Thyroid gland (tissue), 4 donors: ENCODE results near the gene TCF7. TPM values are rescaled to one million over a fixed set of nuclear protein-coding genes. Genes with fewer than 3 reads are reported as not detected.

Experiments used
- DNase-seq, 2 donors: peaks; one replicate each; pipeline ENCODE4 v3.0.0-alpha.2; 2019
- H3K27ac ChIP-seq, 3 donors: fragments of 200-600 bp; sonication (generic); 1 replicate in 2 of 3; 2 replicates in 1 of 3; pipeline ENCODE4 v1.5.1; 2016 to 2019; ENCODE audit warnings: mild to moderate bottlenecking in 1 of 3, moderate library complexity in 1 of 3
- H3K27me3 ChIP-seq: fragments of 200-600 bp; sonication (generic); one replicate; pipeline ENCODE4 v1.5.1; 2019
- H3K36me3 ChIP-seq, 2 donors: fragments of 200-600 bp; sonication (generic); one replicate each; pipeline ENCODE4 v1.5.1; 2016 to 2019
- H3K4me1 ChIP-seq, 2 donors: fragments of 200-600 bp; sonication (generic); one replicate each; pipeline ENCODE4 v1.5.1; 2017 to 2019
- H3K4me3 ChIP-seq, 3 donors: fragments of 200-600 bp; sonication (generic); replicated peaks in 1 of 3; 1 replicate in 2 of 3; 2 replicates in 1 of 3; pipeline ENCODE4 v1.5.1; 2016; ENCODE audit warnings: mild to moderate bottlenecking in 1 of 3
- H3K9me3 ChIP-seq: fragments of 200-600 bp; sonication (generic); one replicate; pipeline ENCODE4 v1.5.1; 2017
- CTCF ChIP-seq, 6 experiments: fragments of 200-600 bp in 3 of 6; fragments of 450-650 bp in 3 of 6; sonication (generic) in 3 of 6; IDR thresholded peaks; one replicate each; pipeline ENCODE4 v1.5.1; 2016 to 2019; ENCODE audit warnings: antibody characterized with exemption in 6 of 6, mild to moderate bottlenecking in 2 of 6, inconsistent platforms in 1 of 6, moderate library complexity in 1 of 6
- POLR2A ChIP-seq, 2 donors: fragments of 450-650 bp; IDR thresholded peaks; one replicate each; pipeline ENCODE4 v1.6.1; 2017; ENCODE audit warnings: antibody characterized with exemption in 2 of 2, mild to moderate bottlenecking in 2 of 2, moderate library complexity in 1 of 2
- WGBS, 2 donors: methylation state at CpG; one replicate each; pipeline ENCODE4 v1.1.5; 2017; 5-methylcytosine and 5-hydroxymethylcytosine counted together
- intact Hi-C: fragments of 100-400 bp; cut with DNase I; formaldehyde crosslinking; loops from one replicate; pipeline ENCODE4 v1.15.1; 2023
- total RNA-seq, 4 donors: library from RNA; depleted of rRNA; stranded (reverse); fragments of >200 nt; gene quantifications; one replicate each; pipeline ENCODE4 v1.2.3, GENCODE V29; 2016

The TCF7 gene
- total RNA-seq, 4 donors from 2014 or later, result 7.4 to 11.8 (median 8.9) TPM

GRCh38 chr5:134129411-134130238 lies 15.1 kb downstream of the TCF7 start:
- intact Hi-C loops, result no loop called here
- no peak overlapping the region for H3K27ac ChIP-seq
- TF ChIP-seq CTCF (IDR thresholded peaks at IDR 0.05), result no peak
- TF ChIP-seq POLR2A (IDR thresholded peaks at IDR 0.05), result no peak
- no peak overlapping the region for H3K4me3 ChIP-seq
- 74 to 90% methylated on average over 17 to 23 of the region's 25 CpGs for WGBS, 2 donors
- no peaks in the 10 kb centered on the region for H3K9me3 ChIP-seq
- H3K4me1 ChIP-seq, result peaks cover 10 to 29% of the 10 kb centered on the region in 2 donors
- DNase-seq, result no peak
- H3K36me3 ChIP-seq, result peaks cover 0 to 4% of the 10 kb centered on the region in 2 donors
- no peaks in the 10 kb centered on the region for H3K27me3 ChIP-seq

GRCh38 chr5:134130239-134130945 lies 15.9 kb downstream of the TCF7 start:
- peaks cover 8 to 21% of the 10 kb centered on the region in 2 donors for H3K4me1 ChIP-seq
- WGBS, 2 donors, result 74 to 94% methylated on average over 8 of the region's 8 CpGs

GRCh38 chr5:134131165-134131564 lies 16.7 kb downstream of the TCF7 start:
- no peak for TF ChIP-seq POLR2A (IDR thresholded peaks at IDR 0.05)
- no peak for TF ChIP-seq CTCF (IDR thresholded peaks at IDR 0.05)
- peaks cover 0 to 7% of the 10 kb centered on the region in 2 donors for H3K36me3 ChIP-seq
- intact Hi-C loops, result no loop called here

More at GRCh38 chr5:134130239-134130945, 15.9 kb downstream of the TCF7 start:
- intact Hi-C loops, result no loop called here
- no peak overlapping the region for H3K27ac ChIP-seq
- H3K9me3 ChIP-seq, result no peaks in the 10 kb centered on the region
- DNase-seq, result no peak
- no peaks in the 10 kb centered on the region for H3K27me3 ChIP-seq
- H3K4me3 ChIP-seq, result no peak overlapping the region
- TF ChIP-seq CTCF (IDR thresholded peaks at IDR 0.05) (no peak), POLR2A (IDR thresholded peaks at IDR 0.05) (no peak)
- peaks cover 0 to 7% of the 10 kb centered on the region in 2 donors for H3K36me3 ChIP-seq

GRCh38 chr5:134131578-134132350 lies 17.3 kb downstream of the TCF7 start:
- TF ChIP-seq CTCF (IDR thresholded peaks at IDR 0.05), result no peak
- TF ChIP-seq POLR2A (IDR thresholded peaks at IDR 0.05), result no peak
- Histone ChIP-seq H3K4me3 (no peak overlapping the region), H3K27ac (no peak overlapping the region), H3K36me3 (peaks cover 0 to 10% of the 10 kb centered on the region in 2 donors), H3K9me3 (no peaks in the 10 kb centered on the region), H3K4me1 (peaks cover 0 to 10% of the 10 kb centered on the region in 2 donors), H3K27me3 (no peaks in the 10 kb centered on the region)
- DNase-seq, result no peak
- 92 to 98% methylated on average over 6 to 7 of the region's 7 CpGs for WGBS, 2 donors
- intact Hi-C loops, result no loop called here

More at GRCh38 chr5:134131165-134131564, 16.7 kb downstream of the TCF7 start:
- no peaks in the 10 kb centered on the region for H3K9me3 ChIP-seq
- no peak overlapping the region for H3K27ac ChIP-seq
- no peak for DNase-seq
- H3K4me3 ChIP-seq, result no peak overlapping the region
- H3K4me1 ChIP-seq, result peaks cover under 1 to 13% of the 10 kb centered on the region in 2 donors
- WGBS, 2 donors, result 79 to 83% methylated on average over 3 of the region's 3 CpGs
- no peaks in the 10 kb centered on the region for H3K27me3 ChIP-seq
